OCI-LY7 (cell line): ENCODE results near the gene C9orf50. TPM values are rescaled to one million over a fixed set of nuclear protein-coding genes. Genes with fewer than 3 reads are reported as not detected.

Experiments
- BruUV-seq: library from RNA; stranded (reverse); fragments of 400-500 nt; replicated peaks from 2 replicates; lab custom pipeline; 2021; lab: Mats Ljungman, UMichigan
- CTCF ChIA-PET: fragments of 300-600 bp; sonication (Branson Sonifier 250); formaldehyde crosslinking; loops from one replicate; lab custom pipeline; 2022; ENCODE audit warnings: antibody characterized with exemption; ENCODE audit not compliant: unreplicated experiment; lab: Charles Lee
- POLR2A ChIA-PET: fragments of 300-600 bp; sonication (Branson Sonifier 250); formaldehyde crosslinking; loops from one replicate; lab custom pipeline; 2022; ENCODE audit warnings: antibody characterized with exemption; lab: Charles Lee
- DNase-seq: peaks from one replicate; pipeline ENCODE4 v3.0.0-alpha.2; 2015; ENCODE audit warnings: low spot score
- H2AFZ ChIP-seq: fragments of 200-600 bp; sonication (generic), shearing (Covaris generic); 2 replicates; pipeline ENCODE4 v1.6.1; 2014; ENCODE audit warnings: mild to moderate bottlenecking, antibody characterized with exemption, low read length, moderate library complexity
- H3K27ac ChIP-seq: fragments of 200-600 bp; sonication (generic); 2 replicates; pipeline ENCODE4 v1.5.1; 2014; ENCODE audit warnings: mixed run types, low read depth, mild to moderate bottlenecking, moderate library complexity, low read length, inconsistent platforms; ENCODE audit not compliant: poor library complexity, severe bottlenecking
- H3K36me3 ChIP-seq: fragments of 200-600 bp; sonication (generic); 2 replicates; pipeline ENCODE4 v1.6.1; 2014; ENCODE audit warnings: mild to moderate bottlenecking, antibody characterized with exemption, low read length, moderate library complexity, mixed read lengths; ENCODE audit not compliant: insufficient read depth
- H3K4me1 ChIP-seq: fragments of 200-600 bp; sonication (generic); 2 replicates; pipeline ENCODE4 v1.5.1; 2014; ENCODE audit warnings: mild to moderate bottlenecking, low read length; ENCODE audit not compliant: insufficient read depth, poor library complexity, severe bottlenecking
- H3K4me2 ChIP-seq: fragments of 200-600 bp; sonication (generic); 2 replicates; pipeline ENCODE4 v1.6.1; 2014; ENCODE audit warnings: mild to moderate bottlenecking, low read length
- H3K4me3 ChIP-seq: fragments of 200-600 bp; sonication (generic); 2 replicates; pipeline ENCODE4 v1.5.1; 2014; ENCODE audit warnings: mild to moderate bottlenecking, low read depth, low read length; ENCODE audit not compliant: poor library complexity, severe bottlenecking
- H3K79me2 ChIP-seq: fragments of 200-600 bp; sonication (generic); 2 replicates; pipeline ENCODE4 v1.6.1; 2016; ENCODE audit warnings: low read depth, mild to moderate bottlenecking, low read length, moderate library complexity, mixed read lengths; ENCODE audit not compliant: insufficient read depth
- H3K9me2 ChIP-seq: fragments of 200-600 bp; sonication (generic); 2 replicates; pipeline ENCODE4 v1.6.1; 2016; ENCODE audit warnings: mild to moderate bottlenecking, low read length, mixed read lengths; ENCODE audit not compliant: insufficient read depth
- H3K9me3 ChIP-seq: fragments of 200-600 bp; sonication (generic); 2 replicates; pipeline ENCODE4 v1.6.1; 2014; ENCODE audit warnings: mild to moderate bottlenecking, mixed run types, low read length, mixed read lengths
- H4K20me1 ChIP-seq: fragments of 200-600 bp; sonication (generic); 2 replicates; pipeline ENCODE4 v1.6.1; 2014; ENCODE audit warnings: mild to moderate bottlenecking, antibody characterized with exemption, low read length, moderate library complexity, mixed read lengths; ENCODE audit not compliant: insufficient read depth
- EZH2phosphoT487 ChIP-seq: fragments of 200-600 bp; sonication (generic); IDR thresholded peaks from 2 replicates; pipeline ENCODE4 v1.6.1; 2018; ENCODE audit warnings: low read depth, borderline replicate concordance, mild to moderate bottlenecking, mixed run types, antibody characterized with exemption, low read length, moderate library complexity, mixed read lengths
- intact Hi-C: fragments of 100-400 bp; cut with micrococcal nuclease; formaldehyde crosslinking; loops from one replicate; pipeline ENCODE4 v1.10.0; 2022; ENCODE audit not compliant: unreplicated experiment
- total RNA-seq, 2 experiments: library from RNA; depleted of rRNA in 1 of 2; stranded (reverse); fragments of >200 nt in 1 of 2; shearing (Covaris generic) in 1 of 2; gene quantifications; 2 replicates each; pipeline ENCODE4 v1.2.3, GENCODE V29; 2014 to 2022
- TF ChIP-seq, protein P1 (sequence below): fragments of 200-600 bp; sonication (generic); conservative IDR thresholded peaks from 2 replicates; pipeline ENCODE4 v1.5.1; 2014; ENCODE audit warnings: mild to moderate bottlenecking, antibody characterized with exemption, low read length, moderate library complexity, mixed read lengths

C9orf50 gene
- total RNA-seq, 2 experiments from 2014 or later, result not detected

DNA sequence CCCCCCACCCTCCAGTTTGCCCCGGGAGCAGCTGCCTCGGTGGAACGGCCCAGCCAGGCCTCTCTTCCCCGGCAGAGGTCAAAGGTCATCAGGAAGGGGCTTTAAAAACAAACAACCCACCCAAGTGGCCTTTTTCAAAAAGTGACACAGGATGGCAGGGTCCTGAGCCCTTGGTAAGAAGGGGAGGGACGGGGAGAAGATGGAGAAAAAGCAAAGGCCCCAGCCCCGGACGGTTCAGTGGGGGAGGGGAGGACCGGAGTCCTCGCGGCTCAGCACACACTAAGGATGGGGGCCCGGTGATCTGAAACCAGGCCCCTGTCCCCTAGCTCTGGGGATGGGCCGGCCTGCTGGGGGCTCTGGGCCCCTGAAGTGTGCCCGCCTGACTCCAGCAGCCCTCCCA lies 45.7 kb upstream of the C9orf50 start:
- no peaks in the 10 kb centered on the region for H3K9me2 ChIP-seq
- no peak overlapping the region for H3K27ac ChIP-seq
- H3K4me3 ChIP-seq, result no peak overlapping the region
- H3K4me1 ChIP-seq, result no peaks in the 10 kb centered on the region
- H3K9me3 ChIP-seq, result no peaks in the 10 kb centered on the region
- ChIA-PET CTCF (no interaction called here), POLR2A (no interaction called here)
- intact Hi-C loops, result no loop called here
- TF ChIP-seq EZH2phosphoT487, result no peak
- TF ChIP-seq, protein P1, sequence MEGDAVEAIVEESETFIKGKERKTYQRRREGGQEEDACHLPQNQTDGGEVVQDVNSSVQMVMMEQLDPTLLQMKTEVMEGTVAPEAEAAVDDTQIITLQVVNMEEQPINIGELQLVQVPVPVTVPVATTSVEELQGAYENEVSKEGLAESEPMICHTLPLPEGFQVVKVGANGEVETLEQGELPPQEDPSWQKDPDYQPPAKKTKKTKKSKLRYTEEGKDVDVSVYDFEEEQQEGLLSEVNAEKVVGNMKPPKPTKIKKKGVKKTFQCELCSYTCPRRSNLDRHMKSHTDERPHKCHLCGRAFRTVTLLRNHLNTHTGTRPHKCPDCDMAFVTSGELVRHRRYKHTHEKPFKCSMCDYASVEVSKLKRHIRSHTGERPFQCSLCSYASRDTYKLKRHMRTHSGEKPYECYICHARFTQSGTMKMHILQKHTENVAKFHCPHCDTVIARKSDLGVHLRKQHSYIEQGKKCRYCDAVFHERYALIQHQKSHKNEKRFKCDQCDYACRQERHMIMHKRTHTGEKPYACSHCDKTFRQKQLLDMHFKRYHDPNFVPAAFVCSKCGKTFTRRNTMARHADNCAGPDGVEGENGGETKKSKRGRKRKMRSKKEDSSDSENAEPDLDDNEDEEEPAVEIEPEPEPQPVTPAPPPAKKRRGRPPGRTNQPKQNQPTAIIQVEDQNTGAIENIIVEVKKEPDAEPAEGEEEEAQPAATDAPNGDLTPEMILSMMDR, result no peak
- H3K79me2 ChIP-seq, result no peaks in the 10 kb centered on the region
- H3K4me2 ChIP-seq, result no peak overlapping the region
- H3K36me3 ChIP-seq, result no peaks in the 10 kb centered on the region
- H2AFZ ChIP-seq, result no peak overlapping the region
- DNase-seq, result no peak
- no peaks in the 10 kb centered on the region for H4K20me1 ChIP-seq
- BruUV-seq, result no TSS peak

DNA sequence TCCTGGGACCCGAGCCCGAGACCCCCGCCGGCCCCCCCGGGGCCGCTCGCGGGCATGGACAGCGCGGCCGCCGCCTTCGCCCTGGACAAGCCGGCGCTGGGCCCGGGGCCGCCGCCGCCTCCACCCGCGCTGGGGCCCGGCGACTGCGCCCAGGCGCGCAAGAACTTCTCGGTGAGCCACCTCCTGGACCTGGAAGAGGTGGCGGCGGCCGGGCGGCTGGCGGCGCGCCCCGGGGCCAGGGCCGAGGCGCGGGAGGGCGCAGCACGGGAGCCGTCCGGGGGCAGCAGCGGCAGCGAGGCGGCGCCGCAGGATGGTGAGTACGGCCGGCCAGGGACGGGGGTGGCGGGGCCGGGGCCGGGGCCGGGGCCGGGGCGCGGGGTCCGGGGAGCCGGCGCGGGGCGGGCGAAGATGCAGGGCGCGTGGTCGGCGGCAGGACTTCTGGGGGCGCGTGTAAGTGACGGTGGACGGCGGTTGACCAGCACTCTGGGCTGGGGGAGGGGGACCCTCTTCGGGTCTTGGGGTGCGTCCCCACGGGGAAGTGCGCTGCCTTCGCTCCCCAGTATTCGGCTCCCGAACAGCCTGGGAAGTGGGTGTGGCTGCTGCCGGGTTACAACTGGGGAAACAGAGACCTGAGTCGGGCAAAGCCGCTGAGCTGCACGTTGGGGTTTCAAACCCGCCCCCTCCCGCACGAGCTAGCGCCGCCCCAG lies 45.1 kb upstream of the C9orf50 start:
- ChIA-PET POLR2A (no interaction called here), CTCF (no interaction called here)
- Histone ChIP-seq H3K36me3 (no peaks in the 10 kb centered on the region), H3K9me3 (no peaks in the 10 kb centered on the region), H3K9me2 (no peaks in the 10 kb centered on the region), H3K4me1 (no peaks in the 10 kb centered on the region), H2AFZ (no peak overlapping the region), H3K4me3 (no peak overlapping the region), H4K20me1 (no peaks in the 10 kb centered on the region), H3K79me2 (no peaks in the 10 kb centered on the region), H3K27ac (no peak overlapping the region), H3K4me2 (no peak overlapping the region)
- intact Hi-C loops, result no loop called here
- DNase-seq, result no peak
- TF ChIP-seq, protein P1, result no peak
- TF ChIP-seq EZH2phosphoT487, result no peak
- no TSS peak for BruUV-seq

DNA sequence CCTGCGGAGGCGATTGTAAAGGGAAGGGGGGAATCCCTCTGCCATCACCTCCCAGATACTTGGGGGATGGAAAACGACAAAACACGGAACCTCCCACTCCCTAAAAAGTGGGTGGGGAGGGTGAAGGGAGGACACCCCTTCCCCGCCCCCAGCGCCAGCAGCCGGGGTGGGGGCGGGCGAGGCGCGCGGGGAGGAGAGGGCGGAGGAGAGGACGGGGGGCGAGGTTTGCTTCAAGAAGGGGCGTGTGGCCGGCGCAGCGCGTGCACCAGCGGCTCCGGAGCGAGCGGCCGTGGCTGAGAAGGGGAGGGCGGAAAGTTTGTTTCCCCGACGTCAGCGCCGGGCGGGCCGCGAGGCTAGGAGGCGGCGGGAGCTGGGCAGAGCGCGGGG lies 44.5 kb upstream of the C9orf50 start, which contains the start of gene PRRX2:
PRRX2 (plus strand) TSS at position 259 of the 387 bp plus-strand sequence. CDS start 221 bp downstream, outside the sequence.
- H4K20me1 ChIP-seq, result no peaks in the 10 kb centered on the region
- no peak within 1 kb of the TSS for H3K4me3 ChIP-seq
- no TSS peak for BruUV-seq
- no peak within 1 kb of the TSS for H2AFZ ChIP-seq
- no peaks in the 10 kb centered on the region for H3K4me1 ChIP-seq
- CTCF ChIA-PET, result no interaction called here
- no peak within 1 kb of the TSS for H3K27ac ChIP-seq
- H3K4me2 ChIP-seq, result no peak within 1 kb of the TSS
- no peak for DNase-seq
- H3K36me3 ChIP-seq, result no peaks in the 10 kb centered on the region
- POLR2A ChIA-PET, result no interaction called here
- no peaks in the 10 kb centered on the region for H3K9me3 ChIP-seq
- no peaks in the 10 kb centered on the region for H3K79me2 ChIP-seq
- TF ChIP-seq, protein P1, result no peak
- TF ChIP-seq EZH2phosphoT487, result no peak
- H3K9me2 ChIP-seq, result no peaks in the 10 kb centered on the region
- intact Hi-C loops, result no loop called here
